Adrenal gland (tissue), 12 donors: ENCODE results near the gene FBLN7. TPM values are rescaled to one million over a fixed set of nuclear protein-coding genes. Genes with fewer than 3 reads are reported as not detected.

Experiments
- DNase-seq, 7 donors: peaks; one replicate each; pipeline ENCODE4 v3.0.0-alpha.2; 2019 to 2020
- H3K27ac ChIP-seq, 5 donors: fragments of 200-600 bp; sonication (generic) in 4 of 5; 1 replicate in 3 of 5; 2 replicates in 2 of 5; pipeline versions ENCODE4 v1.5.1 to v1.8.0; 2016 to 2020; ENCODE audit warnings: mild to moderate bottlenecking in 1 of 5
- H3K27me3 ChIP-seq: fragments of 200-600 bp; 2 replicates; pipeline ENCODE4 v1.8.0; 2021
- H3K36me3 ChIP-seq, 2 donors: fragments of 200-600 bp; replicated peaks in 1 of 2; 1 replicate in 1 of 2; 2 replicates in 1 of 2; pipeline versions ENCODE4 v1.5.1 to v1.8.0; 2018 to 2022
- H3K4me1 ChIP-seq, 2 donors: fragments of 200-600 bp; replicated peaks in 1 of 2; 1 replicate in 1 of 2; 2 replicates in 1 of 2; pipeline versions ENCODE4 v1.5.1 to v1.8.0; 2018 to 2021
- H3K4me3 ChIP-seq, 4 donors: fragments of 200-600 bp; sonication (generic) in 3 of 4; one replicate each; pipeline ENCODE4 v1.5.1; 2016 to 2018
- H3K9me3 ChIP-seq, 3 donors: fragments of 200-600 bp; sonication (generic) in 1 of 3; replicated peaks in 1 of 3; 1 replicate in 2 of 3; 2 replicates in 1 of 3; pipeline versions ENCODE4 v1.5.1 to v1.8.0; 2016 to 2021
- CTCF ChIP-seq, 6 experiments: fragments of 450-650 bp in 4 of 6; fragments of 200-600 bp in 2 of 6; sonication (generic) in 1 of 6; IDR thresholded peaks; 1 replicate in 5 of 6; 2 replicates in 1 of 6; pipeline versions ENCODE4 v1.5.1 to v1.8.0; 2016 to 2021; ENCODE audit warnings: antibody characterized with exemption in 6 of 6, mild to moderate bottlenecking in 2 of 6, moderate library complexity in 1 of 6
- POLR2A ChIP-seq, 2 donors: fragments of 450-650 bp; IDR thresholded peaks; one replicate each; pipeline ENCODE4 v1.6.1; 2017; ENCODE audit warnings: antibody characterized with exemption in 2 of 2, mild to moderate bottlenecking in 2 of 2, moderate library complexity in 1 of 2
- WGBS, 4 donors: extraction: QIAGEN DNeasy Blood & Tissue Kit in 2 of 4; methylation state at CpG; one replicate each; pipeline versions ENCODE4 v1.1.5 to v1.1.7; 2013 to 2017; 5-methylcytosine and 5-hydroxymethylcytosine counted together
- intact Hi-C, 2 donors: fragments of 100-400 bp; cut with DNase I; formaldehyde crosslinking; loops; one replicate each; pipeline versions ENCODE4 v1.14.1 to v1.15.0; 2022 to 2023
- polyA plus RNA-seq, 3 donors: library from polyadenylated mRNA; stranded (reverse); fragments of 200-250 nt in 2 of 3; fragments of 350-450 nt in 1 of 3; fragmentation: Illumina TruSeq in 1 of 3; extraction: RNeasy Lipid Tissue Mini Kit (QIAGEN cat#74804) in 1 of 3; gene quantifications; one replicate each; pipeline ENCODE4 v1.2.3, GENCODE V29; 2013 to 2014
- total RNA-seq, 9 donors: library from RNA; depleted of rRNA in 4 of 9; stranded (reverse); fragments of >200 nt in 4 of 9; fragments of 120-200 nt in 1 of 9; fragmentation: NEBNext Ultra II Directional in 1 of 9; extraction: Animal tissue kit (Norgen Biotek cat#: 25700) in 1 of 9; gene quantifications; one replicate each; pipeline versions ENCODE4 v1.1.0 to v1.2.4, GENCODE V29; 2013 to 2023
- donor health status: healthy with polysubstance abuse.
- donor health status: Bipolar disorder and iron deficiency.
- donor health status: DM: yes; HTN: yes; CAD: no.
- donor health status: DM: no; HTN: no; CAD: no.
- donor health status: DM: no; HTN: no; CAD: no.
- donor health status: DM: yes; HTN: yes; CAD: no.

FBLN7 gene
- total and polyA plus RNA-seq, 12 donors, result 0.50 to 12.6 (median 6.4) TPM

GRCh38 chr2:112220831-112221230 is 82.6 kb downstream of the FBLN7 start:
- H3K27ac ChIP-seq, result no peak overlapping the region
- no peak for DNase-seq
- H3K27me3 ChIP-seq, result no peaks in the 10 kb centered on the region
- TF ChIP-seq POLR2A (IDR thresholded peaks at IDR 0.05) (no peak), CTCF (IDR thresholded peaks at IDR 0.05) (no peak)
- H3K4me3 ChIP-seq, result no peak overlapping the region
- H3K4me1 ChIP-seq, result no peaks in the 10 kb centered on the region
- intact Hi-C loops, result no loop called here
- H3K36me3 ChIP-seq, result peaks cover 0 to 3% of the 10 kb centered on the region in 2 donors
- H3K9me3 ChIP-seq, result no peaks in the 10 kb centered on the region
- WGBS, 4 donors, result 68 to 84% (median 77%) methylated on average over 3 of the region's 3 CpGs

DNA sequence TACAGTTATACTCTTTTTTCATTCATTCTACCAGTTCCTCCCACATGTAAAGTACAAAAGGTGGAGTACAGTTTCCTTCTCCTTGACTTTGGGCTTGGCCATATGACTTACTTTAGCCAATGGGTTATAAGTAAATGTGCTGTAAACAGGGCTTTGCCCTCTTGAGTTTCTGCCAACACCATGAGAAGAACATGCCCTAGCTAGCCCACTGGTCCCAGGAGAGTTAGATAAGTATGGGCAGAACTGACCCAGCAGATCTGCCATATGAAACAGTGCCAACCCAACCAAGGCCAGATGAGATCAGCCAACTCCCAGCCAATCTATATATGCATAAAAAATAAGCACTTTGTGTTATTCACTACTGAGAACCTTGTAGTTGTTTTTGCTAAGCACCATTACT is 91.2 kb downstream of the FBLN7 start:
- Histone ChIP-seq H3K27ac (no peak overlapping the region), H3K9me3 (no peaks in the 10 kb centered on the region), H3K4me1 (no peaks in the 10 kb centered on the region), H3K4me3 (no peak overlapping the region), H3K36me3 (peaks cover 0 to 5% of the 10 kb centered on the region in 2 donors), H3K27me3 (no peaks in the 10 kb centered on the region)
- TF ChIP-seq CTCF (IDR thresholded peaks at IDR 0.05) (no peak), POLR2A (IDR thresholded peaks at IDR 0.05) (no peak)
- intact Hi-C loops, result no loop called here
- DNase-seq, result peak in 6 of 7 donors; percentile 21 to 57 (median 42)

GRCh38 chr2:112230371-112230770 is 92.2 kb downstream of the FBLN7 start:
- Histone ChIP-seq H3K27ac (no peak overlapping the region), H3K27me3 (no peaks in the 10 kb centered on the region), H3K9me3 (no peaks in the 10 kb centered on the region), H3K36me3 (peaks cover 0 to 9% of the 10 kb centered on the region in 2 donors), H3K4me1 (no peaks in the 10 kb centered on the region), H3K4me3 (no peak overlapping the region)
- TF ChIP-seq CTCF (IDR thresholded peaks at IDR 0.05) (no peak), POLR2A (IDR thresholded peaks at IDR 0.05) (no peak)
- 95 to 98% (median 96%) methylated on average over 3 of the region's 3 CpGs for whole genome bisulfite sequencing, 4 donors
- intact Hi-C loops, result no loop called here
- DNase-seq, result no peak

Other genes with a start within 250 kb of the FBLN7 start
- 100 to 1,000 TPM in 1 of 9 donors, 10 to 100 TPM in 8; 33.3 to 152 (median 76.5) TPM for gene MERTK, start 239.8 kb upstream of the FBLN7 start, total RNA-seq
- 10 to 100 TPM; 23.3 to 95.2 (median 66.5) TPM for gene MERTK, start 239.8 kb upstream of the FBLN7 start, polyA plus RNA-seq
- gene TMEM87B, start 83.1 kb upstream of the FBLN7 start, total RNA-seq, result 10 to 100 TPM; 21.5 to 37.5 (median 33.1) TPM
- 10 to 100 TPM in 2 of 3 donors, 1 to 10 TPM in 1; 8.9 to 28.3 (median 13.5) TPM for gene TMEM87B, start 83.1 kb upstream of the FBLN7 start, polyA plus RNA-seq
- gene ZC3H8, start 116.7 kb downstream of the FBLN7 start, total RNA-seq, result 10 to 100 TPM in 4 of 9 donors, 1 to 10 TPM in 4, under 1 TPM in 1; 0.85 to 16.5 (median 8.2) TPM
- 10 to 100 TPM in 1 of 3 donors, 1 to 10 TPM in 2; 3.0 to 17.4 (median 6.9) TPM for gene ZC3H8, start 116.7 kb downstream of the FBLN7 start, polyA plus RNA-seq
- 10 to 100 TPM in 5 of 9 donors, 1 to 10 TPM in 4; 4.1 to 19.0 (median 11.9) TPM for gene ZC3H6, start 137.2 kb downstream of the FBLN7 start, total RNA-seq
- gene ZC3H6, start 137.2 kb downstream of the FBLN7 start, polyA plus RNA-seq, result 1 to 10 TPM; 2.5 to 9.3 (median 6.0) TPM